Vagina (tissue), 2 donors: ENCODE measurements around the gene PPFIBP1. TPM values are rescaled to one million over a fixed set of nuclear protein-coding genes. Genes with fewer than 3 reads are reported as not detected.

Experiments
- DNase-seq, 2 donors: peaks; one replicate each; pipeline ENCODE4 v3.0.0-alpha.2; 2017; ENCODE audit errors: extremely low spot score in 2 of 2
- H3K27ac ChIP-seq: fragments of 200-600 bp; sonication (generic); one replicate; pipeline ENCODE4 v1.5.1; 2019
- H3K27me3 ChIP-seq: fragments of 200-600 bp; sonication (generic); one replicate; pipeline ENCODE4 v1.5.1; 2019
- H3K36me3 ChIP-seq, 2 donors: fragments of 200-600 bp; sonication (generic); one replicate each; pipeline ENCODE4 v1.5.1; 2017 to 2019
- H3K4me1 ChIP-seq: fragments of 200-600 bp; sonication (generic); one replicate; pipeline ENCODE4 v1.5.1; 2019
- H3K4me3 ChIP-seq, 2 donors: fragments of 200-600 bp; sonication (generic); 1 replicate in 1 of 2; 2 replicates in 1 of 2; pipeline ENCODE4 v1.5.1; 2016 to 2019
- H3K9me3 ChIP-seq: fragments of 200-600 bp; sonication (generic); one replicate; pipeline ENCODE4 v1.5.1; 2019
- CTCF ChIP-seq, 3 experiments: fragments of 450-650 bp in 2 of 3; fragments of 200-600 bp in 1 of 3; sonication (generic) in 1 of 3; IDR thresholded peaks; one replicate each; pipeline ENCODE4 v1.5.1; 2017 to 2019; ENCODE audit warnings: antibody characterized with exemption in 3 of 3, mild to moderate bottlenecking in 2 of 3, moderate library complexity in 2 of 3
- POLR2A ChIP-seq, 2 donors: fragments of 450-650 bp; IDR thresholded peaks; one replicate each; pipeline ENCODE4 v1.6.1; 2017; ENCODE audit warnings: antibody characterized with exemption in 2 of 2, mild to moderate bottlenecking in 2 of 2, moderate library complexity in 2 of 2
- POLR2AphosphoS5 ChIP-seq, 2 donors: sonication (generic); formaldehyde crosslinking; IDR thresholded peaks; one replicate each; pipeline ENCODE4 v1.9.0; 2017; ENCODE audit warnings: antibody characterized with exemption in 2 of 2, mild to moderate bottlenecking in 2 of 2, low read depth in 1 of 2; ENCODE audit not compliant: insufficient read depth in 1 of 2
- intact Hi-C: fragments of 100-400 bp; cut with DNase I; formaldehyde crosslinking; loops from one replicate; pipeline ENCODE4 v1.15.1; 2023
- total RNA-seq: library from RNA; depleted of rRNA; stranded (reverse); fragments of >200 nt; gene quantifications from one replicate; pipeline ENCODE4 v1.2.3, GENCODE V29; 2016

PPFIBP1 gene
- total RNA-seq, 1 donor from 2014 or later = 101 TPM

GRCh38 chr12:27498149-27498548 lies 25.9 kb upstream of the PPFIBP1 start:
- Histone ChIP-seq H3K4me1 (no peaks in the 10 kb centered on the region), H3K27me3 (no peaks in the 10 kb centered on the region), H3K27ac (no peak overlapping the region), H3K9me3 (no peaks in the 10 kb centered on the region), H3K4me3 (no peak overlapping the region), H3K36me3 (no peaks in the 10 kb centered on the region)
- no peak for DNase-seq
- intact Hi-C loops = no loop called here
- no peak for TF ChIP-seq POLR2AphosphoS5 (IDR thresholded peaks at IDR 0.05; ENCODE audit: insufficient read depth in 1 of 2, low read depth in 1 of 2)
- no peak for TF ChIP-seq CTCF (IDR thresholded peaks at IDR 0.05)
- no peak for TF ChIP-seq POLR2A (IDR thresholded peaks at IDR 0.05)

DNA sequence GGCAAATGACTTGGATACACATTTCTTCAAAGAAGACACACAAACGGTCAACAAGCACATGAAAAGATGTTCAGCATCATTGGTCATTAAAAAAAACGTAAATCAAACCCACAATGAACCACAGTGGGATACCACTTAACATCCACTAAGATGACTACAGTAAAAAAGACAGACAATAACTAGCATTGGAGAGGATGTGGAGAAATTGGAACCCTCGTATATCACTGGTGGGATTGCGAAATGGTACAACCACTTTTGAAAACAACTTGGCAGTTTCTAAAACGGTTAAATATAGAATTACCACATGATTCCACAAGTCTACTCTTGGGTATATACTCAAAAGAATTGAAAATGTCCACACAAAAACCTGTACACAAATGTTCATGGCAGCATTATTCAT lies 25.2 kb upstream of the PPFIBP1 start:
- Histone ChIP-seq H3K9me3 (no peaks in the 10 kb centered on the region), H3K27ac (no peak overlapping the region), H3K36me3 (no peaks in the 10 kb centered on the region), H3K4me1 (no peaks in the 10 kb centered on the region), H3K27me3 (no peaks in the 10 kb centered on the region), H3K4me3 (no peak overlapping the region)
- no peak for DNase-seq
- intact Hi-C loops = no loop called here
- TF ChIP-seq POLR2AphosphoS5 (IDR thresholded peaks at IDR 0.05; ENCODE audit: insufficient read depth in 1 of 2, low read depth in 1 of 2) (no peak), POLR2A (IDR thresholded peaks at IDR 0.05) (no peak), CTCF (IDR thresholded peaks at IDR 0.05) (no peak)

DNA sequence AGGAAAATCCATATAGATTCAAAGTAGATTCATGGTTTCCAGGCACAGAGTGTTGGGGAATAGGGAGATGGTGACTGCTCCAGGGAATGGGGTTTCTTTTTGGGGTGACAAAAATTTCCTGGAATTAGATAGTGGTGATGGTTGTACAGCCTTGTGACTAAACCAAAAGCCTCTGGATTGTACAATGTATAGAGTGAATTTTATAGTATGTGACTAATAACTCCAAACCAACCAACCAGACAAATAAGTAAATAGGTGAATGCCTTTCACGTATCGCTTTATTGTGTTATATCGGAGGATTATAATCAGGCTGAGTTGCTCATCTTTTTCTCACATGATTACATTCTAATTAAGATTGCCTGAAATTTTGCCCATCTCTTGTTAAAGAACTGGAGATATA lies 24.6 kb upstream of the PPFIBP1 start:
- H3K9me3 ChIP-seq = no peaks in the 10 kb centered on the region
- H3K4me1 ChIP-seq = no peaks in the 10 kb centered on the region
- intact Hi-C loops = no loop called here
- H3K4me3 ChIP-seq = no peak overlapping the region
- H3K27ac ChIP-seq = no peak overlapping the region
- H3K36me3 ChIP-seq = no peaks in the 10 kb centered on the region
- no peak for DNase-seq
- no peak for TF ChIP-seq POLR2A (IDR thresholded peaks at IDR 0.05)
- no peak for TF ChIP-seq CTCF (IDR thresholded peaks at IDR 0.05)
- TF ChIP-seq POLR2AphosphoS5 (IDR thresholded peaks at IDR 0.05; ENCODE audit: insufficient read depth in 1 of 2, low read depth in 1 of 2) = no peak
- no peaks in the 10 kb centered on the region for H3K27me3 ChIP-seq

DNA sequence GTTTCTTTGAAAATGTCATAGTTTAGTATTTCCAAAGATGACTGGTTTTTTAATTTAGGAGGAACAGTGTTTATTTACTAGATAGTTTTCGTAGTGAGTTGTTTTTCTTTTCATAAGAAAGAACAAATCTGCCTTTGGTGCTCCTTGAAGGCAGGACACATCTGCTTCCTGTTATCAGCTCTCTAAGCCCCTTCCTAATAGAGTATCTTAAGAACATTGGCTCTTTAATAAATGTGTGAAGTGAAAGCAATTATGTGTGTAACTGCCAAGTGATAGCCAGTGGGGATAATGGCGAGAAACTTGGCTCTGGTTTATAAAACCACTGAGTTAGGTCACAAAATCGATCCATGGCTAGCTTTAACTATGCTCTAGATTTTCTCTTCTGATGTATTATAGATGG lies 23.5 kb upstream of the PPFIBP1 start:
- intact Hi-C loops = no loop called here
- TF ChIP-seq POLR2A (IDR thresholded peaks at IDR 0.05) (no peak), POLR2AphosphoS5 (IDR thresholded peaks at IDR 0.05; ENCODE audit: insufficient read depth in 1 of 2, low read depth in 1 of 2) (no peak), CTCF (IDR thresholded peaks at IDR 0.05) (no peak)
- H3K4me1 ChIP-seq = no peaks in the 10 kb centered on the region
- H3K36me3 ChIP-seq = no peaks in the 10 kb centered on the region
- no peaks in the 10 kb centered on the region for H3K27me3 ChIP-seq
- no peak overlapping the region for H3K4me3 ChIP-seq
- DNase-seq = no peak
- H3K9me3 ChIP-seq = no peaks in the 10 kb centered on the region
- no peak overlapping the region for H3K27ac ChIP-seq

DNA sequence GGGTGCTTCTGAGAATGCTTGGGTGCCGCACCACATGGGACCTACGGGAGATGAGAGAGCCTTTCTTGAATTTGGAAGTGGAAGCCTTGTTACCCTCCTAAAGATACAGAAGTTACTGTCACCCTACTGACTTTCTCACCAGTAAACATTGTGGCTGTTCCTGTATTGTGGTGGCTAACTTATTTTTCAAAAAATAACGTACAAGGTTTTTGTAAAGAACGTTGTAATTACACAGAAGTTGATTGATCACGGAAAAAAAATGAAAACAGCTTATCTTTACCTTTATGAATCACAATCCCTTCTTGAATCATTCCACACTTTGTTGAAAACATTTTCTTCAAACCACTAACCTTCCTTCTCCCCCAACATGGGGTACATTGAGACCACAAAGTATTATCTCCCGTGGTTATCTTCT lies 22.0 kb upstream of the PPFIBP1 start:
- intact Hi-C loops = no loop called here
- Histone ChIP-seq H3K36me3 (no peaks in the 10 kb centered on the region), H3K27ac (no peak overlapping the region), H3K9me3 (no peaks in the 10 kb centered on the region), H3K4me1 (no peaks in the 10 kb centered on the region), H3K27me3 (no peaks in the 10 kb centered on the region), H3K4me3 (no peak overlapping the region)
- TF ChIP-seq POLR2A (IDR thresholded peaks at IDR 0.05) (no peak), POLR2AphosphoS5 (IDR thresholded peaks at IDR 0.05; ENCODE audit: insufficient read depth in 1 of 2, low read depth in 1 of 2) (no peak), CTCF (IDR thresholded peaks at IDR 0.05) (no peak)
- no peak for DNase-seq
